LNCaP clone FGC (cell line): ENCODE data around the gene RTN4RL1.

ENCODE experiments used
- DNase-seq: peaks from one replicate; pipeline ENCODE4 v3.0.0-alpha.2; 2011; ENCODE audit warnings: low read depth
- H3K4me3 ChIP-seq: 2 replicates; pipeline ENCODE4 v1.5.1; 2011; ENCODE audit warnings: mild to moderate bottlenecking, low read depth, low read length, control low read depth
- TF ChIP-seq, protein P1 (sequence below): IDR thresholded peaks from 2 replicates; pipeline ENCODE4 v1.5.1; 2012; ENCODE audit warnings: mild to moderate bottlenecking; ENCODE audit not compliant: control insufficient read depth, insufficient read depth; ENCODE audit errors: extremely low read depth

The RTN4RL1 gene

DNA sequence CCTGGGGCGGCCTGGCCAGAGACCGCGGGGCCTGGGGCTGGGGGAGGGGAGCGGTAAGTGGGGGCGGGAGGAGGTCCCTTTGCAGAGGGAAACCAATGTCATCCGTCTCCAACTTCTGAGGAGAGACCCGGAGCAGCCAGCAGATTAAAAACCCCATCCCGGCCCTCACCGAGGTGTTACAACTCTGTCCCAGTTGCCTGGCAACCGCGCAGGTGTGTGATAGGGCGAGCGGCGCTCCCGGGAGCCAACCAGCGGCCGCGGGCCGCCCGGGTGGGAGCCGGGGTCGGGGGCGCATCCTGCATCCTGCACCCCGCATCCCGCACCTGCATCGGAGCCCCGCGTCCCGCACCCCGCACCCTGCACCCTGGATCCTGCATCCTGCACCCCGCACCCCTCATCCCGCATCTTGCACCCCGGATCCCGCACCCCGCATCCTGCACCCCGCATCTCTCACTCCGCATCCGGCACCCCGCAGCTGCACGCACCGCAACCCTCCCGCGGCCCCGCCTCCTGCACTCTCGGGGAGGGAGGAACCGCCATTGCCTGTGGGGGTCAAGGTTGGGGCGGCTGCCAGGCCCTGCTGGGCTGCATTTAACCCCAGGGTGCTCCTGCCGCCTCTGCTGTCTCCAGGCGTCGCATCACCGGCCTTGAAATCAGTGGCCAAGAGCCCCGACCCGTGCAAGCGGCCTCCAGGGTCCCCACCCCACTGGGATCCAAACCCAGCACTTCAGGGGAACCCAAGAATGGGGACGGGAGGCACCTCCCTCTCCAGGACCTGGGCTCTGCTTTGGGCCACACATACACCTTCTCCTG is 47.3 kb downstream of the RTN4RL1 start:
- DNase-seq, result no peak
- H3K4me3 ChIP-seq, result no peak overlapping the region
- TF ChIP-seq, protein P1, sequence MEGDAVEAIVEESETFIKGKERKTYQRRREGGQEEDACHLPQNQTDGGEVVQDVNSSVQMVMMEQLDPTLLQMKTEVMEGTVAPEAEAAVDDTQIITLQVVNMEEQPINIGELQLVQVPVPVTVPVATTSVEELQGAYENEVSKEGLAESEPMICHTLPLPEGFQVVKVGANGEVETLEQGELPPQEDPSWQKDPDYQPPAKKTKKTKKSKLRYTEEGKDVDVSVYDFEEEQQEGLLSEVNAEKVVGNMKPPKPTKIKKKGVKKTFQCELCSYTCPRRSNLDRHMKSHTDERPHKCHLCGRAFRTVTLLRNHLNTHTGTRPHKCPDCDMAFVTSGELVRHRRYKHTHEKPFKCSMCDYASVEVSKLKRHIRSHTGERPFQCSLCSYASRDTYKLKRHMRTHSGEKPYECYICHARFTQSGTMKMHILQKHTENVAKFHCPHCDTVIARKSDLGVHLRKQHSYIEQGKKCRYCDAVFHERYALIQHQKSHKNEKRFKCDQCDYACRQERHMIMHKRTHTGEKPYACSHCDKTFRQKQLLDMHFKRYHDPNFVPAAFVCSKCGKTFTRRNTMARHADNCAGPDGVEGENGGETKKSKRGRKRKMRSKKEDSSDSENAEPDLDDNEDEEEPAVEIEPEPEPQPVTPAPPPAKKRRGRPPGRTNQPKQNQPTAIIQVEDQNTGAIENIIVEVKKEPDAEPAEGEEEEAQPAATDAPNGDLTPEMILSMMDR, result no peak

DNA sequence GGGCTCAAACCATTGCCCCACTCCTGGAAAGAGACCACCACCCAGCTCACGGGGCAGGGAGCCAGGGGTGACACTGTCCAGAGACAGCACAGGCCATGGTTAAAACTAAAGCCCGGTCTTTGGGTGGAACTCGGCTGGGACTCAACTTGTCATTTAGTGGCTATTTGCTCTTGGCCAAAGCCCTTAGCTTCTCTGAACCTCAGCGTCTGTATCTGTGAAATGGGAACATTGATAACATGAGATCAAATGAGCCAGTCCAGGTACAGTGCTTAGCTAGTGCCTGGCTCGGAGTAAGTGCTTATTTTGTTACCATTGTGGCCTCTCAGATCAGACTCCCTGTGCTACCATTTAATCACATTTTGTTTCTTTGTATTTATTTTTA is 48.5 kb downstream of the RTN4RL1 start:
- TF ChIP-seq, protein P1, result no peak
- DNase-seq, result no peak
- H3K4me3 ChIP-seq, result no peak overlapping the region

DNA sequence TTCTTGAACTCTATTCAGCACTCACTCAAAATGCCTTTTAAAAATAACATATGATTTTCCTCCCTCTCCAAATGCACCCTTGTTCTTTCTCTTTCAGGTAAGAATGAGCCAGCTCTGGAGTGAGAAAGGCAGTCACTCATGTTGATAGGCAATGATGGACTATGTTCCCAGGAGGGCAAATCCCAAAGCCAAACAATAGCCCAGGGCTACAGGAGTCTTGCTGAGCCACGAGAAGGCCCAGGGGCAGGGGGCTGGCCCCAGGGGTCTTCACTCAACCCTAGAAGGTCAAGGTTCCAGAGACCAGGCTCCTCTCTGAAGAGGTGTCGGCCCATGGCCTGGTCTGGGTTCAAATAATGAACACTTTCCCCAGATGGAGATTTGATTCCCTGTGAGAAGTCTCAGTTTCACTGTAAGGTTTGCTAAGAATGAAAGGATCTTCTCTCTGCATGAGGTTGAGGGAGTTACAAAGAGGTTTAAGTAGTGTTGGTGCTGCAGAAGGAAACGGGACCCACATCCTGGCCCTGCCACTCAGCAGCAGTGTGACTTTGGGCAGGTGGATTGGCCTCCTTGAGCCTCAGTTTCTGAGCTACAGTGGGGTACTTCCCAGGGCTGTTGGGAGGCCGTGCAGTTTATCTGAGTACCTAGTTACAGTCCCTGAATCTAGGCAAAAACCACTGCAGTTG is 49.0 kb downstream of the RTN4RL1 start:
- DNase-seq, result no peak
- TF ChIP-seq, protein P1, result no peak
- no peak overlapping the region for H3K4me3 ChIP-seq

DNA sequence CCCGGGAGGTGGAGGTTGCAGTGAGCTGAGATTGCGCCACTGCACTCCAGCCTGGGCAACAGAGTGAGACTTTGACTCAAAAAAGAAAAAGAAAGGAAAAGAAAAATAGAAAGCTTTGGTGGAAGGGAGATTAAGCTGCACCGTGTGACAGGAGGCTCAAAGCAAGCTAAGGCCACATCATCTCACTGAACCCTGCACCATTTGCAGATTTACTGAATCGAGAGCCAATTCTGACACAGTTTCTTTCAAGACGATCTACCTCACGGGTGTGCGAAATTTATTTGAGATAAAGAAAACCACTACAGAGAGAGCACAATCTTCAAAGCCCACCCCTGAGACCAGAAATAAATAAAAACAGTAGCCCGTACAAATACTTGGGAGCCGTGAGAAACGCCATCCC is 49.6 kb downstream of the RTN4RL1 start:
- H3K4me3 ChIP-seq, result no peak overlapping the region
- TF ChIP-seq, protein P1, result no peak
- no peak for DNase-seq

DNA sequence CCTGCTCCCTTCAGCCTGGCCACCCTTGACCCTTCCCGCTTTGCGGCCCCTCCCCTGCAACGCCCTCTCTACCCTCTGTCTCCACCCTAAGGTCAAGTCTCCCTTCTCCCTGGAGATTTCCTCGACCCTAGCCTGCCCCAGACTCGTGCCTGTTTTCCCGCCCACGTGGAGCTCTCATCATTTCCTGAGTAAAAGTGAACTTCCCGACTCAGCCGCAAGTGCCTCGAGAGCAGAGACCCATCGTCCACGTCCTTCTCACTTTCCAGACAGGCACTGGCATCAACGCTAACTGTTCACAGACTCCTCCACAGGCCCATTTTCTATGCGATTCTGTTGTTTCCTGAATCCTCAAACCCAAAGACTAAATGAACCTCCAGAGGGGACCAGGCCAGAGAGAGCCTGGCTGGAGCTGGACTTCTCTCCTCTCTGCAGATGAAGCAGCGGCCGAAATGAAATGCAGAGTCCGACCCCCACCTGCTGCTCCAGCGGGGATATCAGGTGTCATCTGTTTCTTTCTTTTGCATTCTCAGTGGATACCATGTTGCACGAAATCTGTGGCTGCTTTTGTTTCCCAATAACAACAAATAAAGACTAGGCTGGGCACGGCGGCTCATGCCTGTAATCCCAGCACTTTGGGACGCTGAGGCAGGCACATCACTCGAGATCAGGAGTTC is 52.5 kb downstream of the RTN4RL1 start:
- TF ChIP-seq, protein P1, result no peak
- H3K4me3 ChIP-seq, result no peak overlapping the region
- no peak for DNase-seq

DNA sequence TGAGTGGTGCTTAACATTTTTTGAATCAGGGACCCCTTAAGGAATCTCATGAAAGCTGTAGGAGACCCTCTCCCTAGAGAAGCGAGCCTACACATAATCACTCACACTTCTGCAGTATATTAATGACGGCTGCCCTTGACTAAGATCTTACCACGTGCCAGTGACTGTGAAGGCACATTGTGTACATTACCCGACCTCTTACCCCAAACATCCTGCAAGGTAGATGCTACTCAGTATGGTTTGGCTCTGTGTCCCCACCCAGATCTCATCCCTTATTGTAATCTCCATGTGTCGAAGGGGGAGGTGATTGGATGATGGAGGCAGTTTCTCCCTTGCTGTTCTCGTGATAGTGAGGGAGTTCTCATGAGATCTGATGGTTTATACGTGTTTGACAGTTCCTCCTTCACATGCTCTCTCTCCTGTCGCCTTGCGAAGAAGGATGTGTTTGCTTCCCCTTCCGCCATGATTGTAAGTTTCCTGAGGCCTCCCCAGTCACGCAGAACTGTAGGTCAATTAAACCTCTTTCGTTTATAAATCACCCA is 54.2 kb downstream of the RTN4RL1 start:
- H3K4me3 ChIP-seq, result no peak overlapping the region
- DNase-seq, result no peak
- TF ChIP-seq, protein P1, result no peak
